B cell (primary cell): ENCODE data around the gene RBKS. TPM values are rescaled to one million over a fixed set of nuclear protein-coding genes. Genes with fewer than 3 reads are reported as not detected.
"Not testable (repeated sequence)": the region's sequence is repeated elsewhere in the genome, so short reads cannot be mapped to it uniquely, and the experiment has no call there.

Experiments
- ATAC-seq: fragments of 200-7000 bp; cut with Tn5 transposase; one replicate; pipeline ENCODE4 v1.10.0; 2021; ENCODE audit warnings: low read depth, mild to moderate bottlenecking, moderate number of reproducible peaks, moderate library complexity
- CTCF ChIA-PET: fragments of 350-600 bp; sonication (Branson Sonifier 250); formaldehyde crosslinking; loops from one replicate; lab custom pipeline; 2021; ENCODE audit warnings: antibody characterized with exemption, inconsistent platforms; lab: Charles Lee
- POLR2A ChIA-PET: fragments of 350-600 bp; sonication (Branson Sonifier 250); formaldehyde crosslinking; loops from one replicate; lab custom pipeline; 2021; ENCODE audit warnings: antibody characterized with exemption; lab: Charles Lee
- DNase-seq: peaks from one replicate; pipeline ENCODE4 v3.0.0; 2013
- H2AFZ ChIP-seq: 2 replicates; pipeline ENCODE4 v1.6.1; 2012; ENCODE audit warnings: mild to moderate bottlenecking, low read depth, low read length; ENCODE audit not compliant: insufficient read depth, poor library complexity, severe bottlenecking
- H3K27ac ChIP-seq, 2 donors: 1 replicate in 1 of 2; 2 replicates in 1 of 2; pipeline ENCODE4 v1.5.1; 2012 to 2013; ENCODE audit warnings: low read length in 2 of 2, mild to moderate bottlenecking in 2 of 2, moderate library complexity in 1 of 2
- H3K27me3 ChIP-seq, 4 experiments: fragments of 200-600 bp in 1 of 4; sonication (generic) in 1 of 4; replicated peaks in 1 of 4; 1 replicate in 2 of 4; 2 replicates in 2 of 4; pipeline versions ENCODE4 v1.6.1 to v1.7.0; 2013 to 2016; ENCODE audit warnings: low read length in 3 of 4, mild to moderate bottlenecking in 2 of 4, mixed read lengths in 1 of 4, moderate library complexity in 1 of 4; ENCODE audit not compliant: insufficient read depth in 4 of 4, control insufficient read depth in 3 of 4; ENCODE audit errors: control extremely low read depth in 1 of 4
- H3K36me3 ChIP-seq, 2 experiments: replicated peaks in 1 of 2; 1 replicate in 1 of 2; 2 replicates in 1 of 2; pipeline versions ENCODE4 v1.6.1 to v1.7.1; 2013; ENCODE audit warnings: low read length in 1 of 2; ENCODE audit not compliant: insufficient read depth in 2 of 2, control insufficient read depth in 1 of 2; ENCODE audit errors: control extremely low read depth in 1 of 2, extremely low read depth in 1 of 2
- H3K4me1 ChIP-seq, 2 donors: fragments of 200-600 bp in 1 of 2; sonication (generic) in 1 of 2; 1 replicate in 1 of 2; 2 replicates in 1 of 2; pipeline versions ENCODE4 v1.5.1 to v1.6.1; 2013 to 2017; ENCODE audit warnings: low read length in 2 of 2; ENCODE audit not compliant: control insufficient read depth in 2 of 2, insufficient read depth in 2 of 2
- H3K4me2 ChIP-seq: replicated peaks from 2 replicates; pipeline ENCODE3; 2012; ENCODE audit warnings: mild to moderate bottlenecking, low read depth, low read length; ENCODE audit not compliant: poor library complexity, severe bottlenecking
- H3K4me3 ChIP-seq, 5 experiments: fragments of 200-600 bp in 1 of 5; sonication (generic) in 1 of 5; 1 replicate in 3 of 5; 2 replicates in 2 of 5; pipeline versions ENCODE4 v1.5.1 to v1.7.0; 2011 to 2016; ENCODE audit warnings: low read length in 4 of 5, mild to moderate bottlenecking in 4 of 5, low read depth in 2 of 5, control low read depth in 1 of 5, moderate library complexity in 1 of 5; ENCODE audit not compliant: insufficient read depth in 1 of 5; ENCODE audit errors: control extremely low read depth in 1 of 5, extremely low read depth in 1 of 5
- H3K79me2 ChIP-seq: fragments of 200-600 bp; sonication (generic); one replicate; pipeline ENCODE4 v1.6.0; 2016; ENCODE audit warnings: low read length; ENCODE audit not compliant: control insufficient read depth, insufficient read depth
- H3K9ac ChIP-seq: fragments of 200-600 bp; sonication (generic); 2 replicates; pipeline ENCODE4 v1.6.1; 2017; ENCODE audit warnings: mild to moderate bottlenecking, low read length, moderate library complexity
- H3K9me3 ChIP-seq, 3 donors: one replicate each; pipeline versions ENCODE4 v1.6.1 to v1.7.1; 2013; ENCODE audit warnings: low read length in 2 of 3; ENCODE audit not compliant: control insufficient read depth in 2 of 3, insufficient read depth in 1 of 3; ENCODE audit errors: control extremely low read depth in 1 of 3
- H4K20me1 ChIP-seq: 2 replicates; pipeline ENCODE4 v1.6.0; 2012; ENCODE audit warnings: mild to moderate bottlenecking, low read length; ENCODE audit not compliant: insufficient read depth, control insufficient read depth, poor library complexity, severe bottlenecking
- H3K27ac Mint-ChIP-seq: one replicate; pipeline ENCODE4 v1.8.0; 2021; ENCODE audit warnings: mixed read lengths
- H3K27me3 Mint-ChIP-seq: one replicate; pipeline ENCODE4 v1.8.0; 2021; ENCODE audit warnings: mixed read lengths
- H3K4me1 Mint-ChIP-seq: one replicate; pipeline ENCODE4 v1.8.0; 2021; ENCODE audit warnings: mixed read lengths
- H3K4me3 Mint-ChIP-seq: one replicate; pipeline ENCODE4 v1.8.0; 2021; ENCODE audit warnings: mixed read lengths
- H3K9me3 Mint-ChIP-seq: one replicate; pipeline ENCODE4 v1.8.0; 2022; ENCODE audit warnings: mixed read lengths; ENCODE audit not compliant: insufficient read depth
- EZH2 ChIP-seq: IDR thresholded peaks from 2 replicates; pipeline ENCODE4 v1.6.1; 2012; ENCODE audit warnings: borderline replicate concordance, low read depth, mild to moderate bottlenecking, moderate library complexity, low read length; ENCODE audit not compliant: insufficient read depth, poor library complexity, severe bottlenecking
- WGBS: methylation state at CpG from one replicate; pipeline ENCODE4 v1.1.5; 2013; ENCODE audit warnings: missing lambda C conversion rate; ENCODE audit not compliant: insufficient coverage; 5-methylcytosine and 5-hydroxymethylcytosine counted together
- intact Hi-C: fragments of 100-400 bp; cut with micrococcal nuclease; formaldehyde crosslinking; loops from one replicate; pipeline ENCODE4 v1.10.0; 2022
- polyA plus RNA-seq: library from polyadenylated mRNA; depleted of rRNA; stranded (reverse); fragments of >200 nt; gene quantifications from 2 replicates; pipeline ENCODE4 v1.2.3, GENCODE V29; 2012
- total RNA-seq, 2 donors: library from RNA; stranded (reverse); fragments of 120-200 nt in 1 of 2; gene quantifications; 1 replicate in 1 of 2; 2 replicates in 1 of 2; pipeline versions ENCODE4 v1.2.3 to v1.2.4, GENCODE V29; 2013 to 2022
- TF ChIP-seq, protein P1 (sequence below): fragments of 200-600 bp; IDR thresholded peaks from one replicate; pipeline ENCODE4 v1.8.0; 2022; ENCODE audit warnings: antibody characterized with exemption, mild to moderate bottlenecking

The RBKS gene
- total and polyA plus RNA-seq, 2 donors (not counting 1 experiment from before 2014, with no cell fraction given), result 6.4 to 9.2 TPM

DNA sequence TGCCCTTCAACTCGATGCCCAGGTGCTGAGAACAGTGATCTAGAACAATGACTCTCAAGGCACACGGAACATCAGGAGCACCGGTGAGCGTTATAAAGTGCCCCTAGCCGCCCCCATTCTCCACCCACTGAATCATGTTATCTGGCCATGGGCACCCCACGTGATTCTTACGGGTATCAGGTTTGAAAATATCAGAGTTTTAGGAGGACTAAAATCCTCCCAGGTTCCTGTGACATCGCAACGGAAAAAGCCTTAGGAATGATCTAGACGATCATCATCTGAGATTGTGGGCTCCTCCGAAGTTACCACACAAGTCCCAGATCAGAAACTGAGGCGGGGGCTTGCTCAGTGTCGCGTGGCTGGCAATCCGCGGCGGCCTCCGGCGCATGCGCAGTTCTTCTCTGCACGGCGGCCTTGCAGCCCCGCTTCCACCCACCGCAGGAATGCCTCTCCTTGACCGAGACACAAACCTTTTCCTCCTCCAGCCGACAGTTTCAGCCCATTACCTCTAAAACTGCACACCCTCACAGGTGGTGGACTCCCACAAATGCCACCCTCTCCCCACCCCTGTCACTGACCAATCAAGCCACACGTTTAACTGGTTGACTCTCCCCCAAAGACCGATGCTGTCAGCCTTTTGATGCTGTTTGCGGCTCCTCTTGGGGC is 124.4 kb downstream of the RBKS start:
- no peaks in the 10 kb centered on the region for H4K20me1 ChIP-seq
- Mint-ChIP-seq H3K4me3 (peak overlapping the region; percentile 37), H3K4me1 (peaks cover 4% of the 10 kb centered on the region), H3K27ac (no peak overlapping the region), H3K9me3 (no peaks in the 10 kb centered on the region), H3K27me3 (peaks cover 35% of the 10 kb centered on the region)
- 47% methylated on average over 26 of the region's 29 CpGs for WGBS
- H3K36me3 ChIP-seq, result no peaks in the 10 kb centered on the region
- peaks cover 4% of the 10 kb centered on the region in 2 donors for H3K4me1 ChIP-seq
- no peak for TF ChIP-seq EZH2
- TF ChIP-seq, protein P1, sequence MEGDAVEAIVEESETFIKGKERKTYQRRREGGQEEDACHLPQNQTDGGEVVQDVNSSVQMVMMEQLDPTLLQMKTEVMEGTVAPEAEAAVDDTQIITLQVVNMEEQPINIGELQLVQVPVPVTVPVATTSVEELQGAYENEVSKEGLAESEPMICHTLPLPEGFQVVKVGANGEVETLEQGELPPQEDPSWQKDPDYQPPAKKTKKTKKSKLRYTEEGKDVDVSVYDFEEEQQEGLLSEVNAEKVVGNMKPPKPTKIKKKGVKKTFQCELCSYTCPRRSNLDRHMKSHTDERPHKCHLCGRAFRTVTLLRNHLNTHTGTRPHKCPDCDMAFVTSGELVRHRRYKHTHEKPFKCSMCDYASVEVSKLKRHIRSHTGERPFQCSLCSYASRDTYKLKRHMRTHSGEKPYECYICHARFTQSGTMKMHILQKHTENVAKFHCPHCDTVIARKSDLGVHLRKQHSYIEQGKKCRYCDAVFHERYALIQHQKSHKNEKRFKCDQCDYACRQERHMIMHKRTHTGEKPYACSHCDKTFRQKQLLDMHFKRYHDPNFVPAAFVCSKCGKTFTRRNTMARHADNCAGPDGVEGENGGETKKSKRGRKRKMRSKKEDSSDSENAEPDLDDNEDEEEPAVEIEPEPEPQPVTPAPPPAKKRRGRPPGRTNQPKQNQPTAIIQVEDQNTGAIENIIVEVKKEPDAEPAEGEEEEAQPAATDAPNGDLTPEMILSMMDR, result no peak
- H3K4me3 ChIP-seq, result peak overlapping the region in 3 of 5 experiments; percentile 15 to 34 (median 33)
- H3K27me3 ChIP-seq, result peaks cover 0 to 24% (median 2%) of the 10 kb centered on the region in 4 experiments
- DNase-seq (peak; percentile 59), ATAC-seq (no peak)
- POLR2A ChIA-PET, result no interaction called here
- CTCF ChIA-PET, result no interaction called here
- H3K4me2 ChIP-seq, result peak overlapping the region; percentile 60
- no peak overlapping the region for H3K27ac ChIP-seq
- intact Hi-C loops, result no loop called here
- peaks cover under 1% of the 10 kb centered on the region for H3K79me2 ChIP-seq
- no peaks in the 10 kb centered on the region for H3K9me3 ChIP-seq
- H3K9ac ChIP-seq, result peak overlapping the region; percentile 30
- peak overlapping the region; percentile 72 for H2AFZ ChIP-seq

DNA sequence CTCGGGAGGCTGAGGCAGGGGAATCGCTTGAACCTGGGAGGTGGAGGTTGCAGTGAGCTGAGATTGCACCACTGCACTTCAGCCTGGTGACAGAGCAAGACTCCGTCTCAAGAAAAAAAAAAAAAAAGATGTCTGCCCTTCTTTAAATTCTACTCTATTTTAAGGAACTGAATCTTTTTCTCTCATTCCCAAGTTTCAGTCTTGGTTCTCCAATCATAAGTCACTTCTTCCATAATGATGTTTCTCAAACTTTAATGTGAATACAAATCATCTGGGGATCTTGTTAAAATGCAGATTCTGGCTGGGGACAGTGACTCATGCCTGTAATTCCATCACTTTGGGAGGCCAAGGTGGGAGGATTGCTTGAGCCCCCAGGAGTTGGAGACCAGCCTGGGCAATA is 125.7 kb downstream of the RBKS start:
- H3K79me2 ChIP-seq, H3K4me2 ChIP-seq, DNase-seq, H4K20me1 ChIP-seq, CTCF ChIA-PET, H3K9me3 Mint-ChIP-seq, H3K27ac ChIP-seq, H3K4me3 ChIP-seq, H3K9me3 ChIP-seq, H3K27ac Mint-ChIP-seq, H3K4me1 ChIP-seq, POLR2A ChIA-PET, ATAC-seq, intact Hi-C loops, H2AFZ ChIP-seq, H3K4me3 Mint-ChIP-seq, H3K4me1 Mint-ChIP-seq, H3K36me3 ChIP-seq, H3K9ac ChIP-seq: not testable (repeated sequence)
- H3K27me3 ChIP-seq, result peaks cover 0 to 24% (median 0%) of the 10 kb centered on the region in 4 experiments
- WGBS, result 100% methylated on average over 1 of the region's 3 CpGs
- peaks cover 32% of the 10 kb centered on the region for H3K27me3 Mint-ChIP-seq
